ENCODE data around the gene MAEA.
"Not testable (repeated sequence)": the region's sequence is repeated elsewhere in the genome, so short reads cannot be mapped to it uniquely, and the experiment has no call there.

MAEA gene

GRCh38 chr4:1291996-1292702 is 2.5 kb downstream of the MAEA start:
- no peak for TF ChIP-seq CTCF (IDR thresholded peaks at IDR 0.05; ENCODE audit: low read length, missing control alignments)
- DNase-seq (ENCODE audit: low read depth): no peak
- no peak overlapping the region for H3K4me3 ChIP-seq (replicated peaks; ENCODE audit: low read depth, low read length)

GRCh38 chr4:1292703-1293011 is 3.0 kb downstream of the MAEA start:
- H3K4me3 ChIP-seq (replicated peaks; ENCODE audit: low read depth, low read length); DNase-seq (ENCODE audit: low read depth): not testable (repeated sequence)

GRCh38 chr4:1293531-1293941 is 3.8 kb downstream of the MAEA start:
- no peak for DNase-seq (ENCODE audit: low read depth)
- no peak overlapping the region for H3K4me3 ChIP-seq (replicated peaks; ENCODE audit: low read depth, low read length)
- no peak for TF ChIP-seq CTCF (IDR thresholded peaks at IDR 0.05; ENCODE audit: low read length, missing control alignments)

GRCh38 chr4:1293991-1294390 is 4.3 kb downstream of the MAEA start:
- no peak for TF ChIP-seq CTCF (IDR thresholded peaks at IDR 0.05; ENCODE audit: low read length, missing control alignments)
- peak; percentile 28 for DNase-seq (ENCODE audit: low read depth)
- H3K4me3 ChIP-seq (replicated peaks; ENCODE audit: low read depth, low read length): no peak overlapping the region

GRCh38 chr4:1294424-1294823 is 4.7 kb downstream of the MAEA start:
- H3K4me3 ChIP-seq (replicated peaks; ENCODE audit: low read depth, low read length): no peak overlapping the region
- DNase-seq (ENCODE audit: low read depth): no peak
- TF ChIP-seq CTCF (IDR thresholded peaks at IDR 0.05; ENCODE audit: low read length, missing control alignments): no peak

GRCh38 chr4:1294891-1295290 is 5.2 kb downstream of the MAEA start:
- H3K4me3 ChIP-seq (replicated peaks; ENCODE audit: low read depth, low read length): no peak overlapping the region
- TF ChIP-seq CTCF (IDR thresholded peaks at IDR 0.05; ENCODE audit: low read length, missing control alignments): no peak
- DNase-seq (ENCODE audit: low read depth): no peak

GRCh38 chr4:1295405-1296055 is 5.8 kb downstream of the MAEA start:
- no peak for TF ChIP-seq CTCF (IDR thresholded peaks at IDR 0.05; ENCODE audit: low read length, missing control alignments)
- DNase-seq (ENCODE audit: low read depth): no peak
- H3K4me3 ChIP-seq (replicated peaks; ENCODE audit: low read depth, low read length): no peak overlapping the region
